ENCODE results near the gene ATP2B3.

- TF ChIP-seq POLR2A (IDR thresholded peaks at IDR 0.05; ENCODE audit: low read depth, low read length), result no peak
- TF ChIP-seq RAD21 (IDR thresholded peaks at IDR 0.05; ENCODE audit: low read length), result no peak
- no peak for TF ChIP-seq CTCF (conservative IDR thresholded peaks at IDR 0.05; ENCODE audit: low read depth, low read length)
- no peak for TF ChIP-seq USF2 (IDR thresholded peaks at IDR 0.05; ENCODE audit: low read depth, low read length)
- TF ChIP-seq BHLHE40 (IDR thresholded peaks at IDR 0.05; ENCODE audit: low read depth, low read length), result no peak
- no peak for TF ChIP-seq RFX5 (IDR thresholded peaks at IDR 0.05; ENCODE audit: low read depth, low read length)
- TF ChIP-seq MXI1 (IDR thresholded peaks at IDR 0.05; ENCODE audit: borderline replicate concordance, low read depth, low read length), result no peak
- no peak for TF ChIP-seq RCOR1 (IDR thresholded peaks at IDR 0.05; ENCODE audit: insufficient replicate concordance, low read length)
- TF ChIP-seq NFE2L2 (IDR thresholded peaks at IDR 0.05; ENCODE audit: low read depth, low read length), result no peak
These were observed 43.2 kb upstream of the ATP2B3 start for GRCh38 chrX:153474266-153474665.
